Measurements from ENCODE around the gene OSBP2. TPM values are rescaled to one million over a fixed set of nuclear protein-coding genes. Genes with fewer than 3 reads are reported as not detected.

OSBP2 gene
- polyA plus RNA-seq, 2 of the 4 experiments (the other 2 are of a cell fraction), result 2.7 to 6.0 TPM

- H3K27ac ChIP-seq, result no peak overlapping the region
- H3K4me2 ChIP-seq, result no peak overlapping the region
- TF ChIP-seq RARB (CRISPR knock-in tag; IDR thresholded peaks at IDR 0.05) (no peak), RNF2 (IDR thresholded peaks at IDR 0.05; ENCODE audit: borderline replicate concordance, low read depth) (no peak), MAX (IDR thresholded peaks at IDR 0.05) (no peak), ZC3H11A (IDR thresholded peaks at IDR 0.05) (no peak), ZSCAN20 (CRISPR knock-in tag; IDR thresholded peaks at IDR 0.05) (no peak)
- ChIA-PET CTCF (interaction anchor here (0.7 to 3.7 kb wide), 6 partner anchors 11 to 145 kb away, joined by 3 to 11 read pairs (median 3); no protein-coding TSS in a partner anchor), POLR2A (no interaction called here)
- DNase-seq (ENCODE audit: low read depth in 1 of 2, low spot score in 1 of 2), result no peak
- no peak for FAIRE-seq
- H3K9me3 ChIP-seq, result no peaks in the 10 kb centered on the region
- ATAC-seq, result no peak
- H3K4me1 ChIP-seq, result no peaks in the 10 kb centered on the region
- H3K4me3 ChIP-seq, result no peak overlapping the region
- WGBS (ENCODE audit: missing lambda C conversion rate), result 80% methylated on average over 16 of the region's 16 CpGs
Measured at GRCh38 chr22:30902496-30903357, 208.1 kb downstream of the OSBP2 start.

DNA sequence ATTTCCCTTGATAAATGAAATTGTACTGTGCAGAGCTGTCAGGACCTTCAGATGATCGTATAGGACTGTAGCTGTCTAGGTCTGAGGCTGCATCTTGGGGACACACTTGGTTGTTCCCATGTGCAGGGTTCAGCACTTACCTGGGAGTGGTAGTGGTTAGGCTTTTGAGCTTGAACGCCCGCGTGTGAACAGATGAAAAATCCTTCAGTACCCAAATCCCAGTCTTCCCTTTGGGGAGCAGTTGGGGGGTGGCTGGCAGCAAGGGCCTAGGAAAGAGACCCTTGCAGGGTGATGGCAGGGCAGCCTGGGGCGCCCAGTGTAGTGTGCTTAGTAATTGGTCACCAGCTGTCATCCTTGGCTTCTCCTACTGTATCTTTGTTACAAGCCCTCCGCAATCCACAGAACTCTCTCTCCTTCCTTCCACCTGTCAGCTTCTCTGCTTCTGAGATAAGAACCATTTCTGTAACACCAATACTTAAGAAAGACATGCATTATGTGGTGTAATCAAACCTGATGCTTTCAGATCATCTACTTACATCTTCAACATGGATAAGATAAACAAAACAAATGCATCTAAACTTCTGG lies 209.3 kb downstream of the OSBP2 start:
- POLR2A ChIA-PET, result no interaction called here
- no peak overlapping the region for H3K4me2 ChIP-seq
- H3K4me1 ChIP-seq, result no peaks in the 10 kb centered on the region
- DNase-seq (ENCODE audit: low read depth in 1 of 2, low spot score in 1 of 2) (no peak), FAIRE-seq (no peak), ATAC-seq (no peak)
- H3K4me3 ChIP-seq, result no peak overlapping the region
- CTCF ChIA-PET, result interaction anchor here (1.3 to 3.7 kb wide), 3 partner anchors 13 to 141 kb away, joined by 3 to 11 read pairs (median 3); no protein-coding TSS in a partner anchor
- WGBS (ENCODE audit: missing lambda C conversion rate), result 100% methylated on average over 6 of the region's 6 CpGs
- no peaks in the 10 kb centered on the region for H3K9me3 ChIP-seq
- H3K27ac ChIP-seq, result no peak overlapping the region
- TF ChIP-seq EHF (CRISPR knock-in tag; IDR thresholded peaks at IDR 0.05) (no peak), FOXS1 (CRISPR knock-in tag; IDR thresholded peaks at IDR 0.05) (no peak), KDM5A (IDR thresholded peaks at IDR 0.05) (no peak), ZSCAN20 (CRISPR knock-in tag; IDR thresholded peaks at IDR 0.05) (no peak), POLR2AphosphoS2 (conservative IDR thresholded peaks at IDR 0.05; ENCODE audit: low read length) (no peak), MYC (IDR thresholded peaks at IDR 0.05; ENCODE audit: borderline replicate concordance, low read length) (no peak), RARB (CRISPR knock-in tag; IDR thresholded peaks at IDR 0.05) (no peak), EHMT2 (IDR thresholded peaks at IDR 0.05; ENCODE audit: low read depth) (no peak), CEBPB (IDR thresholded peaks at IDR 0.05) (no peak), TP53 (CRISPR knock-in tag; IDR thresholded peaks at IDR 0.05) (no peak), HDAC2 (IDR thresholded peaks at IDR 0.05) (no peak), KDM1A (IDR thresholded peaks at IDR 0.05; ENCODE audit: low read depth) (no peak)

DNA sequence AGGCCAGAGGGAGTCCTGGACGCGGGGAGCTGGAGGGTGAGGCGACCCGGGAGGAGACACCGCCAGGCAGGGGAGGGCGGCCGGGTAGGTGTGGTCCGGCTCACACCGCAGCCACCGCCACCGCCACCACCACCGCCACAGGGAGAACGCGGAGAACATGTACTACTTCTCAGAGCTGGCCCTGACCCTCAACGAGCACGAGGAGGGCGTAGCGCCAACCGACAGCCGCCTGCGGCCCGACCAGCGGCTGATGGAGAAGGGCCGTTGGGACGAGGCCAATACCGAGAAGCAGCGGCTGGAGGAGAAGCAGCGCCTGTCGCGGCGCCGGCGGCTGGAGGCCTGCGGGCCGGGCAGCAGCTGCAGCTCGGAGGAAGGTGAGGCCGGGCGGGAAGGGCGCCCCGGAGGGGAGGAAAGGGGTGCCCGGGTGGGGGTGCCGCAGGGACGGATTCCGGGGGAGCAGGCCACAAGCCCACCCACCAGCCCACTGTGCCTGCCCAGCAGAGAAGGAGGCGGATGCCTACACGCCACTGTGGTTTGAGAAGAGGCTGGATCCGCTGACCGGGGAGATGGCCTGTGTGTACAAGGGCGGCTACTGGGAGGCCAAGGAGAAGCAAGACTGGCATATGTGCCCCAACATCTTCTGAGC lies 211.1 kb downstream of the OSBP2 start:
- no peak overlapping the region for H3K27ac ChIP-seq
- no peak overlapping the region for H3K4me3 ChIP-seq
- FAIRE-seq (no peak), ATAC-seq (no peak), DNase-seq (ENCODE audit: low read depth in 1 of 2, low spot score in 1 of 2) (no peak)
- WGBS (ENCODE audit: missing lambda C conversion rate), result 94% methylated on average over 22 of the region's 49 CpGs
- TF ChIP-seq NR3C1 (IDR thresholded peaks at IDR 0.05), result no peak
- TF ChIP-seq BCL3 (IDR thresholded peaks at IDR 0.05), result no peak
- no peak for TF ChIP-seq HOXA7 (CRISPR knock-in tag; IDR thresholded peaks at IDR 0.05)
- no peak for TF ChIP-seq MYC (IDR thresholded peaks at IDR 0.05; ENCODE audit: borderline replicate concordance, low read length)
- TF ChIP-seq JUNB (IDR thresholded peaks at IDR 0.05), result no peak
- no peak for TF ChIP-seq REST (IDR thresholded peaks at IDR 0.05)
- no peak for TF ChIP-seq HEYL (CRISPR knock-in tag; IDR thresholded peaks at IDR 0.05)
- TF ChIP-seq SMC3 (IDR thresholded peaks at IDR 0.05), result no peak
- no peak for TF ChIP-seq ELK1 (IDR thresholded peaks at IDR 0.05; ENCODE audit: low read depth, low read length)
- TF ChIP-seq CHD2 (IDR thresholded peaks at IDR 0.05; ENCODE audit: low read length, partially characterized antibody), result no peak
- TF ChIP-seq JUN (IDR thresholded peaks at IDR 0.05), result no peak
- H3K9me3 ChIP-seq, result no peaks in the 10 kb centered on the region
- CTCF ChIA-PET, result interaction anchor here (1.1 to 3.7 kb wide), 3 partner anchors 15 to 143 kb away, joined by 3 to 11 read pairs (median 3); no protein-coding TSS in a partner anchor
- no peak overlapping the region for H3K4me2 ChIP-seq
- POLR2A ChIA-PET, result no interaction called here
- H3K4me1 ChIP-seq, result no peaks in the 10 kb centered on the region

Data from A549 (cell line).